ENCODE results near the gene RANBP3L.

RANBP3L gene

DNA sequence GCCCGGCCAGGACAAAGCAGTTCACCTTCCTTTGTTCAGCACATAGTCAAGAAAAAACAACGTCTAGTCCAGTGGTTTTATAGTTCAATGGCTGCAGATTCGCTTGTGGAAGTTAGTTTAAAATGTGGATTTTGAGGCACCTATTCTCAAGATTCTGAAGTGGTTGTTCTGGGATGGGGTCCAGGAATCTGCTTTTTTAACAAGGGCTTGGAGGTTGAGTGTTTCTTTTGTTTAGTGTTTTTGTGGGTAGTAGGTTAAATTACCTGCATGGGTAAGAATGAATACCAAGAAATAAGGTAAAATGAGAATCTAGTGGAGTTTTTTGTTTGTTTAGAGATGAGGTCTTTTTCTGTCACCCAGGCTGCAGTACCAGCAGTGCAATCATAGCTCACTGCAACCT lies 31.5 kb downstream of the RANBP3L start:
- Histone ChIP-seq H3K4me1 (ENCODE audit: control insufficient read depth in 5 of 5, insufficient read depth in 5 of 5, low read length in 5 of 5) (peaks cover 0 to 26% (median 13%) of the 10 kb centered on the region in 5 donors), H3K36me3 (ENCODE audit: control insufficient read depth in 5 of 5, insufficient read depth in 5 of 5, low read length in 5 of 5) (no peaks in the 10 kb centered on the region), H3K27ac (ENCODE audit: low read depth, low read length) (no peak overlapping the region)

DNA sequence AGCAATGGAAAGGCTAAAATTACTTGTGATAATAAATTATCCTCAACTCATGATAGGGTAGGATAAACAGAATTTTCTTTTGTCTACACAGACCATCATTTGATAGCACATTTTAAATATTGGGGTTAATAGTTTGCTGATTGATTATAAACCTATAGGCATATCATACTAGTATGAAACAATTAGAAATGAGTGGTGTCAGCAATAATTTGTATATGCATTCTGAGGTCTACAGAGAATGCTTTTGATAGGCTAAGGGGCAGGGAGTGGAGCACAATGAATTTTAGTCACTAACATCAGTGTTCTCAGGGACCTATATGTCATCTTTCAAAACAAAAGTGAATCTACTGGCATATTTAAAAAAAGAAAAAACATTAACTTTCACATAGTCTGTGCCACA lies 32.2 kb downstream of the RANBP3L start:
- no peak overlapping the region for H3K9ac ChIP-seq (ENCODE audit: low read length in 5 of 5)
- no peaks in the 10 kb centered on the region for H3K9me3 ChIP-seq (ENCODE audit: control insufficient read depth in 5 of 5, low read length in 5 of 5)
- H3K4me3 ChIP-seq (ENCODE audit: low read depth in 1 of 5, low read length in 5 of 5) = no peak overlapping the region
- H3K36me3 ChIP-seq (ENCODE audit: control insufficient read depth in 5 of 5, insufficient read depth in 5 of 5, low read length in 5 of 5) = no peaks in the 10 kb centered on the region
- H3K27ac ChIP-seq (ENCODE audit: low read depth, low read length) = no peak overlapping the region
- H3K27me3 ChIP-seq (ENCODE audit: control insufficient read depth in 5 of 5, insufficient read depth in 4 of 5, low read length in 5 of 5) = no peaks in the 10 kb centered on the region
- peaks cover 0 to 24% (median 13%) of the 10 kb centered on the region in 5 donors for H3K4me1 ChIP-seq (ENCODE audit: control insufficient read depth in 5 of 5, insufficient read depth in 5 of 5, low read length in 5 of 5)

More for the DNA sequence above, 31.5 kb downstream of the RANBP3L start:
- H3K4me3 ChIP-seq (ENCODE audit: low read depth in 1 of 5, low read length in 5 of 5) = no peak overlapping the region
- H3K9me3 ChIP-seq (ENCODE audit: control insufficient read depth in 5 of 5, low read length in 5 of 5) = no peaks in the 10 kb centered on the region
- no peaks in the 10 kb centered on the region for H3K27me3 ChIP-seq (ENCODE audit: control insufficient read depth in 5 of 5, insufficient read depth in 4 of 5, low read length in 5 of 5)
- H3K9ac ChIP-seq (ENCODE audit: low read length in 5 of 5) = no peak overlapping the region

DNA sequence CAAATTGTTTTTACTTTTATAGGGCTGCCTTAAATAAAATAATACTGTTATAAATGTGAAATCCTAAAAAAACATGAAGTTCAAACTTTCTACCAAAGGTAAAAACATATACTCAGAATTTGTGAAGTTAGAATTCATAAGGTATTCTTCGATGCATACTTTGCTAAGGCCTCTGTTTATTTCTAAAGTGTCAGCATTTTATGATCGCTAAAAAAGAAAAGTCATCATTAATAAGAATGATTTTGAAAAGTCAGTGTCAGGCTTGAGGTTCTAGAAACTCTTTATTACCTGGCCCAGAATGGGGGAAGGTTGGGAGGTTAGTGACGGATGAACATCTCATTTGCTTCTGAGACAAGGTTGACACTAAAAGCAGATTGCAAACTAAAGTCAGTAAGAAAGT lies 33.8 kb downstream of the RANBP3L start:
- peaks cover 0 to 12% (median 5%) of the 10 kb centered on the region in 5 donors for H3K4me1 ChIP-seq (ENCODE audit: control insufficient read depth in 5 of 5, insufficient read depth in 5 of 5, low read length in 5 of 5)
- H3K27me3 ChIP-seq (ENCODE audit: control insufficient read depth in 5 of 5, insufficient read depth in 4 of 5, low read length in 5 of 5) = no peaks in the 10 kb centered on the region
- H3K4me3 ChIP-seq (ENCODE audit: low read depth in 1 of 5, low read length in 5 of 5) = no peak overlapping the region
- H3K9me3 ChIP-seq (ENCODE audit: control insufficient read depth in 5 of 5, low read length in 5 of 5) = no peaks in the 10 kb centered on the region
- H3K27ac ChIP-seq (ENCODE audit: low read depth, low read length) = no peak overlapping the region
- H3K9ac ChIP-seq (ENCODE audit: low read length in 5 of 5) = no peak overlapping the region
- no peaks in the 10 kb centered on the region for H3K36me3 ChIP-seq (ENCODE audit: control insufficient read depth in 5 of 5, insufficient read depth in 5 of 5, low read length in 5 of 5)

DNA sequence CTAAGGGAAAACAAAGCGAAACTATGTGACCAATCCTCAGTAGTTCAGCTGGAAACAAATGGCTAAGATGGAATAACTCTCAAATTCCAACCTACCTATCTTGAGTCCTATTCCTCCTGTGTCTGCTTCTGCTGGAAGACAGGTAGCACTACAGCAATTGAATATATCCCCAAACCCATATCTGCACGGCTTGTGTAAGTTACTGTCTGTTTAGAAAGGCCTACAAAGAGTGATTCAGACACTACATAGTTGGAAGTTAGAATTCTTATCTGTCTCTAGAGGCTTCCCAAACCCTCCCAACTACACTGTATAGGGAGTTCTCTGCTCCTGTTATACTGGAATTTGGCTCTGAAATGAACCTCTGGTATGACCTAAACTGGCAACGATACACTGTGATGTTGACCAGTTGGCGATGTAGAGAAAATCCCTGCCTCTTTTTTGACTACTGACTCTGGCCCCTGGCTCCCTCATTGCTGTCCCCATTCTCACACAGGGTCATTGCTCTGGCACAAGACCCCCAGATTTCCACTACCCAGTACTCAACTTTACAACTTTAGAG lies 37.4 kb downstream of the RANBP3L start:
- Histone ChIP-seq H3K4me3 (ENCODE audit: low read depth in 1 of 5, low read length in 5 of 5) (no peak overlapping the region), H3K27ac (ENCODE audit: low read depth, low read length) (no peak overlapping the region), H3K9me3 (ENCODE audit: control insufficient read depth in 5 of 5, low read length in 5 of 5) (no peaks in the 10 kb centered on the region)

DNA sequence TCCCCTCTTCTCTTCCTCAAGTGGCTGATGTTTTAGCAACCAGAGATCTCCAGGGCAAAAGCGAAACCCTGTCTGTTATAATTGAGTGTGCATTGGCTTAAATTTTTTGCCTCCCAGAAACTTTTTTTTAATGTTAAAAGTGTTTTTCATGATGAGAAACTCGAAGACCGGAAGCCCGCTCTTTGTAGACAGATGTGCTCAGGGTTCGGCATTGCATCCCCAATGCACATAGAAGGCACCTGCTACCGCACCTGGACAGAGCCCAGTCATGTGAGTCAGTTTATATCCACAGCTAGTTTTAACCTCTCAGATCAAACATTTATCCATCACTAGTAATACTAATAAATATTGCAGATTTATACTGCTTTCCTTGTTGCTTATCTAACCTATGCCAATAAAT lies 40.5 kb downstream of the RANBP3L start:
- Histone ChIP-seq H3K4me1 (ENCODE audit: control insufficient read depth in 5 of 5, insufficient read depth in 5 of 5, low read length in 5 of 5) (no peaks in the 10 kb centered on the region), H3K27ac (ENCODE audit: low read depth, low read length) (no peak overlapping the region)

More for the DNA sequence above, 37.4 kb downstream of the RANBP3L start:
- no peak overlapping the region for H3K9ac ChIP-seq (ENCODE audit: low read length in 5 of 5)
- no peaks in the 10 kb centered on the region for H3K4me1 ChIP-seq (ENCODE audit: control insufficient read depth in 5 of 5, insufficient read depth in 5 of 5, low read length in 5 of 5)
- no peaks in the 10 kb centered on the region for H3K27me3 ChIP-seq (ENCODE audit: control insufficient read depth in 5 of 5, insufficient read depth in 4 of 5, low read length in 5 of 5)
- H3K36me3 ChIP-seq (ENCODE audit: control insufficient read depth in 5 of 5, insufficient read depth in 5 of 5, low read length in 5 of 5) = no peaks in the 10 kb centered on the region

DNA sequence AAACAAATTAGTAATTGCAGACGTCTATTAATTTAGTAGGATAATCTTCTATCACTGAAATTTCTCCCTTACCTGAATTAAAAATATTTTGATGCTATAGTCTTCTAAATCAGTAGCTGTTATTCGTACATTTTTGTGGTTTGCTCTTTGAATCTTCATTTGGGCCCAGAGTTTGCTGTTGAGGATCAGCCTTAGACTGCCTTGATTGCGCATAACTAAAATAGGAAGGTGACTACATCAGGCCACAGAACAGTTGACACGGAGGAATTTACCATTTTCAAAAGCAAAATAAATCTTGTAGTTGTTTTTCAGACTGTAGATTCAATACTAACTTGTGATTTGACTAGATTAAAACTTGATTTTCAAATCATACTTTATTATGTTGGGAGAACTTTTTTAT lies 48.1 kb downstream of the RANBP3L start:
- Histone ChIP-seq H3K27ac (ENCODE audit: low read depth, low read length) (no peak overlapping the region), H3K9me3 (ENCODE audit: control insufficient read depth in 5 of 5, low read length in 5 of 5) (no peaks in the 10 kb centered on the region), H3K36me3 (ENCODE audit: control insufficient read depth in 5 of 5, insufficient read depth in 5 of 5, low read length in 5 of 5) (no peaks in the 10 kb centered on the region), H3K9ac (ENCODE audit: low read length in 5 of 5) (no peak overlapping the region), H3K4me3 (ENCODE audit: low read depth in 1 of 5, low read length in 5 of 5) (no peak overlapping the region), H3K27me3 (ENCODE audit: control insufficient read depth in 5 of 5, insufficient read depth in 4 of 5, low read length in 5 of 5) (no peaks in the 10 kb centered on the region), H3K4me1 (ENCODE audit: control insufficient read depth in 5 of 5, insufficient read depth in 5 of 5, low read length in 5 of 5) (peaks cover 0 to 10% (median 0%) of the 10 kb centered on the region in 5 donors)

More for the DNA sequence above, 40.5 kb downstream of the RANBP3L start:
- Histone ChIP-seq H3K9ac (ENCODE audit: low read length in 5 of 5) (no peak overlapping the region), H3K27me3 (ENCODE audit: control insufficient read depth in 5 of 5, insufficient read depth in 4 of 5, low read length in 5 of 5) (no peaks in the 10 kb centered on the region), H3K36me3 (ENCODE audit: control insufficient read depth in 5 of 5, insufficient read depth in 5 of 5, low read length in 5 of 5) (no peaks in the 10 kb centered on the region), H3K9me3 (ENCODE audit: control insufficient read depth in 5 of 5, low read length in 5 of 5) (no peaks in the 10 kb centered on the region), H3K4me3 (ENCODE audit: low read depth in 1 of 5, low read length in 5 of 5) (no peak overlapping the region)

DNA sequence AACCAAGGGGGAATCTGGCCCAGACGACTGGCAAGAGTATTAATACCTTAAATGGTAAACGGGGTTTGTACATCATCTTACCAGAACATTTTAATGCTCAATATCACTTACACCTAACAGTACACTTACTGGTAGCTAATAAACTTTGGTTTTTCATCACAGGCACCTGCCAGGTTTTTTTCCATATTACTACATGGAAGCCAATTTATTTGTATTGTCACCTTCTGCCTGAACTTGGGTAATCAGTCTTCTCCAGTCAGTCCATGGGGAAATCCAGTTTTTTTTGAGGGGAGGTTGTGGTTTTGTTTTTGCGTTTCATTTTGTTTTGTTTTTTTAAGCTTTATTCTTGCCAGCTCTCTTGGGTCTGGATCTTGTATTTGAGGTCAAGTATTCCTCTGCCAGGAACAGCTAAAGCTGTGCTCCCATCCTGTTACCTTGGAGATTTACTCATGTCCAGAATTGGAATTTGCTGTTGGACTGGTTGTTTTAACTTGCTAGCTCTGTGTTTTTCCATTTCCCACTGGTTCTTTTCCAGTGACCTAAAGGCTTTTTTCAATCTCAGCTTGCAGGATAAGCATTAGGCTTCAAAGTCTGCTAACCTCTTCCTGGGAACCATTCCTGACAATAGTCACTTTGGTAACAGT lies 48.9 kb downstream of the RANBP3L start:
- Histone ChIP-seq H3K27ac (ENCODE audit: low read depth, low read length) (no peak overlapping the region), H3K9ac (ENCODE audit: low read length in 5 of 5) (peak overlapping the region in 1 of 5 donors; percentile 20), H3K4me3 (ENCODE audit: low read depth in 1 of 5, low read length in 5 of 5) (no peak overlapping the region), H3K36me3 (ENCODE audit: control insufficient read depth in 5 of 5, insufficient read depth in 5 of 5, low read length in 5 of 5) (no peaks in the 10 kb centered on the region), H3K27me3 (ENCODE audit: control insufficient read depth in 5 of 5, insufficient read depth in 4 of 5, low read length in 5 of 5) (no peaks in the 10 kb centered on the region), H3K4me1 (ENCODE audit: control insufficient read depth in 5 of 5, insufficient read depth in 5 of 5, low read length in 5 of 5) (peaks cover 0 to 10% (median 0%) of the 10 kb centered on the region in 5 donors), H3K9me3 (ENCODE audit: control insufficient read depth in 5 of 5, low read length in 5 of 5) (no peaks in the 10 kb centered on the region)

DNA sequence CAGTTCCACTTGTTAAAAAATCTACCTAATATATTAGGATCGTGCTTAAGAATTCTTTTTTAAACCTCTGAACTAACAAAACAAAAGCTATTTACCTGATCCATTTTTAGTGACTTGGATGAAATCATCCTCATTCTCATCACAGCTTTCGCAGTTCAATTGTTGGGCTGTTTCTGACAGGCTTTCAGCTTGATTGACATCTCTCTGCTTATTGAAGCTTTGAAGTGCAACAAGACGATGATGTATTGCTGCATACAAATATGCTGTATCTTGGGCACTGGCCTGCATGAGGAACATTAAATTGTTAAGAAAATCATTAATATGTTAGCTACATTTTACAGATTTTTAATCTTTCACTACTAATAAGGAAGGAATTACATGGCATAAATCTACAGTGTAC lies 50.5 kb downstream of the RANBP3L start:
- H3K4me1 ChIP-seq (ENCODE audit: control insufficient read depth in 5 of 5, insufficient read depth in 5 of 5, low read length in 5 of 5) = peaks cover 0 to 10% (median 0%) of the 10 kb centered on the region in 5 donors
- no peak overlapping the region for H3K9ac ChIP-seq (ENCODE audit: low read length in 5 of 5)
- no peaks in the 10 kb centered on the region for H3K36me3 ChIP-seq (ENCODE audit: control insufficient read depth in 5 of 5, insufficient read depth in 5 of 5, low read length in 5 of 5)
- H3K27me3 ChIP-seq (ENCODE audit: control insufficient read depth in 5 of 5, insufficient read depth in 4 of 5, low read length in 5 of 5) = no peaks in the 10 kb centered on the region
- no peak overlapping the region for H3K4me3 ChIP-seq (ENCODE audit: low read depth in 1 of 5, low read length in 5 of 5)
- H3K9me3 ChIP-seq (ENCODE audit: control insufficient read depth in 5 of 5, low read length in 5 of 5) = no peaks in the 10 kb centered on the region
- no peak overlapping the region for H3K27ac ChIP-seq (ENCODE audit: low read depth, low read length)

DNA sequence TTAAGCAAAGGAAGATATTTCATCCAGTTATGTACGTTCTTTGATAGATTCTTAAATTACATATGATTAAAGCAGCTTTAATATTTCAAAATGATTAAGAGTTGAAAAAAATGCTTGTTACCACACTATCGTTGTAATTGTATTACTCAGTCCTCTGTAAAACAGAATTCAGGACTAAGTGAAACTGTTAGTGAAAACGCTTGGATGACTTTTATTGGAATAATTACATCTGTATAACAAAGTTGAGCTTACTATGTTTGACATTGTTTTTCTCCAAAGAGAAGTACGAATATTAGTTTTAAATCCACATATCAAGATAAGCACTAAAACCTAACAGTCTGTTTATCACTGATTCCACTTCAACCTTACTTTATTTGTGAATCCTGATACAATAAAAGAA lies 51.3 kb downstream of the RANBP3L start:
- Histone ChIP-seq H3K27me3 (ENCODE audit: control insufficient read depth in 5 of 5, insufficient read depth in 4 of 5, low read length in 5 of 5) (no peaks in the 10 kb centered on the region), H3K27ac (ENCODE audit: low read depth, low read length) (no peak overlapping the region), H3K9ac (ENCODE audit: low read length in 5 of 5) (no peak overlapping the region), H3K36me3 (ENCODE audit: control insufficient read depth in 5 of 5, insufficient read depth in 5 of 5, low read length in 5 of 5) (no peaks in the 10 kb centered on the region), H3K9me3 (ENCODE audit: control insufficient read depth in 5 of 5, low read length in 5 of 5) (no peaks in the 10 kb centered on the region), H3K4me3 (ENCODE audit: low read depth in 1 of 5, low read length in 5 of 5) (no peak overlapping the region), H3K4me1 (ENCODE audit: control insufficient read depth in 5 of 5, insufficient read depth in 5 of 5, low read length in 5 of 5) (peaks cover 0 to 10% (median 0%) of the 10 kb centered on the region in 5 donors)

DNA sequence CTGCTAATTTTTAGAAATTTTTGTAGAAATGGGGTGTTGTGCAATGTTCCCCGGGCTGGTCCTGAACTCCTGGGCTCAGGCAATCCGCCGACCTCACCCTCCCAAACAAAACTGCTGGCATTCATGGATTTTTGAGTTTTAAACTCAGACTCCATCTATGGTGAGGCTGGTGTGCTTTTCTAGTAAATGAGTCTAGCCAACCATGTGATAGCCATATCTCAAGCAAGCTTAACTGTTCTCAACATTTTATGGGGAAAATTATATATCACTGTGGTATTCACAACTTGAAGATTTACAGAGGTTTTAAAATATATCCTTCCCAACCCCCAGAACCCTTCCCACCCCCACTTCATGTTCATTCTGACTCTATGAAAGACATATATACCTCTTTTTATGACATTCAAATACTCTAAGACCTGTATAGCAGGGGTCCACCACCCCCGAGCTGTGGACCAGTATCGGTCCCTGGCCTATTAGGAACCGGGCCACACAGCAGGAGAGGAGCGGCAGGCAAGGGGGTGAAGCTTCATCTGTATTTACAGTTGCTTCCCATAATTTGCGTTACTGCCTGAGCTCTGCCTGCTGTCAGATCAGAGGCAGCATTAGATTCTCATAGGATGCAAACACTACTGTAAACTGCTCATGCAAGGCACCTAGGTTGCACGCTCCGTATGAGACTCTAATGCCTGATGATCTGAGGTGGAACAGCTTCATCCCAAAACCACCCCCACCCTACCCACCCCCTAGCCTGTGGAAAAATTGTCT lies 55.5 kb downstream of the RANBP3L start:
- Histone ChIP-seq H3K4me1 (ENCODE audit: control insufficient read depth in 5 of 5, insufficient read depth in 5 of 5, low read length in 5 of 5) (peaks cover 4 to 10% (median 9%) of the 10 kb centered on the region in 5 donors), H3K27ac (ENCODE audit: low read depth, low read length) (no peak overlapping the region), H3K4me3 (ENCODE audit: low read depth in 1 of 5, low read length in 5 of 5) (no peak overlapping the region), H3K27me3 (ENCODE audit: control insufficient read depth in 5 of 5, insufficient read depth in 4 of 5, low read length in 5 of 5) (no peaks in the 10 kb centered on the region), H3K36me3 (ENCODE audit: control insufficient read depth in 5 of 5, insufficient read depth in 5 of 5, low read length in 5 of 5) (no peaks in the 10 kb centered on the region), H3K9me3 (ENCODE audit: control insufficient read depth in 5 of 5, low read length in 5 of 5) (no peaks in the 10 kb centered on the region), H3K9ac (ENCODE audit: low read length in 5 of 5) (no peak overlapping the region)
